Breast epithelium (tissue), 3 donors: Measurements from ENCODE around the gene AGRP.
"Not testable (repeated sequence)": the region's sequence is repeated elsewhere in the genome, so short reads cannot be mapped to it uniquely, and the experiment has no call there.

Experiments
- POLR2A ChIP-seq: fragments of 450-650 bp; IDR thresholded peaks from one replicate; pipeline ENCODE4 v1.6.1; 2016; ENCODE audit warnings: antibody characterized with exemption, mild to moderate bottlenecking, moderate library complexity
- POLR2AphosphoS5 ChIP-seq, 3 donors: sonication (generic); formaldehyde crosslinking; IDR thresholded peaks; one replicate each; pipeline ENCODE4 v1.6.1; 2017; ENCODE audit warnings: antibody characterized with exemption in 3 of 3
- TF ChIP-seq, protein P1 (sequence below), 3 donors: fragments of 450-650 bp; IDR thresholded peaks; one replicate each; pipeline ENCODE4 v1.5.1; 2016 to 2017; ENCODE audit warnings: antibody characterized with exemption in 3 of 3, mild to moderate bottlenecking in 3 of 3, moderate library complexity in 3 of 3

DNA sequence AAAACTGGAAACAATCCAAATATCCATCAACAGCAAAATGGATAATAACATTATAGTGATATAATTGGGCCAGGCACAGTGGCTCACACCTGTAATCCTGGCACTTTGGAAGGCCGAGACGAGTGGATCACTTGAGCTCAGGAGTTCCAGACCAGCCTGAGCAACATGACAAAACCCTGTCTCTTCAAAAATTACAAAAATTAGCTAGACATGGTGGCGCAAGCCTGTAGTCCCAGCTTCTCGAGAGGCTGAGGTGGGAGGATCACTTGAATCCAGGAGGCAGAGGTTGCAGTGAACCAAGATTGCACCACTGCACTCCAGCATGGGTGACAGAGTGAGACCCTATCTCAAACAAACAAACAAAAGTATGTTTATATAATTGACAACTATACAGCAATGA, 4.2 kb upstream of the AGRP start:
- TF ChIP-seq, protein P1, sequence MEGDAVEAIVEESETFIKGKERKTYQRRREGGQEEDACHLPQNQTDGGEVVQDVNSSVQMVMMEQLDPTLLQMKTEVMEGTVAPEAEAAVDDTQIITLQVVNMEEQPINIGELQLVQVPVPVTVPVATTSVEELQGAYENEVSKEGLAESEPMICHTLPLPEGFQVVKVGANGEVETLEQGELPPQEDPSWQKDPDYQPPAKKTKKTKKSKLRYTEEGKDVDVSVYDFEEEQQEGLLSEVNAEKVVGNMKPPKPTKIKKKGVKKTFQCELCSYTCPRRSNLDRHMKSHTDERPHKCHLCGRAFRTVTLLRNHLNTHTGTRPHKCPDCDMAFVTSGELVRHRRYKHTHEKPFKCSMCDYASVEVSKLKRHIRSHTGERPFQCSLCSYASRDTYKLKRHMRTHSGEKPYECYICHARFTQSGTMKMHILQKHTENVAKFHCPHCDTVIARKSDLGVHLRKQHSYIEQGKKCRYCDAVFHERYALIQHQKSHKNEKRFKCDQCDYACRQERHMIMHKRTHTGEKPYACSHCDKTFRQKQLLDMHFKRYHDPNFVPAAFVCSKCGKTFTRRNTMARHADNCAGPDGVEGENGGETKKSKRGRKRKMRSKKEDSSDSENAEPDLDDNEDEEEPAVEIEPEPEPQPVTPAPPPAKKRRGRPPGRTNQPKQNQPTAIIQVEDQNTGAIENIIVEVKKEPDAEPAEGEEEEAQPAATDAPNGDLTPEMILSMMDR (IDR thresholded peaks at IDR 0.05), result not testable (repeated sequence)
- TF ChIP-seq POLR2AphosphoS5 (IDR thresholded peaks at IDR 0.05); POLR2A: not testable (repeated sequence)
